ENCODE measurements around the gene HLTF.

The HLTF gene

DNA sequence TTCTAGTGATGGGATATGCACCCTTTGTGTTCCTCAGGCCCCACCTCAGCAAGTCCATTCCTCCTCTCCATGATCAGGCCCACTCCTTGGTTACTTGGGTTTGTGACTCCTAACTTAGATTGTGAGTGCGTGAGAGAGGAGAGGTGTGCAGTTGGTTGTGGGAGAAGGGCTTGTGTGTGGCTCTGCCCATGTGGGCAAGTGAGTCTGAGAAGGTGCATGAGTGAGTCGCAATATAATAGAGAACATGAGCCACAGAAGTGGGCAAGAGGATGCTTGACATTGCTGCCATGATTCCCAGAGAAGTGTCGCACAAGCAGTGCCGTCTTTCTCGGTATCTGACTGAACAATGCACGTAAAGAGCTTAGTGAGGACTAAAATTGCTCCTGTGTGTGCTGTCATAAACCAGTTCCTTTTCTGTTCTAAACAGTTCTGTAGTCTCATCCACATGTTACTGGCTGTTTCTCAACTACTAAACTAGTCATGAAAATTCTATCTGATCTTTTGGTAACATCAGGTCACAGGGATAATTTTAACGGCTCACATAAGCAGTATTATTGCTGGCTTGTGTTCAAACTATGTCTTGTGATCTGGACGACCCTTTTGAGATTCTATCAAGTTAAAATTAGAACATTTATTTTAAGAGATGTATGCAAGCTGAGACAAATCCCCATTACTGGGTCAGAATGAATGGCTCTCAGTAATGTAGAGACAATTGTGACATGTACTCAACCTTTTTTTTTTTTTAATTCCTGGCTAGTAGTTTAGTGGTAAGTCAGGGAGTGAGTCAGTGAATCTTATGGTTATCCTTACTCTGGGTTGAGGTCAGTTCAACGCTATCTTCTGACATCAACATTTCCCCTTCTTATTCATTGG, 69.4 kb downstream of the HLTF start:
- no peak for DNase-seq

- no peak for DNase-seq
Measured at GRCh38 chr3:149016242-149016641, 70.1 kb downstream of the HLTF start.

DNA sequence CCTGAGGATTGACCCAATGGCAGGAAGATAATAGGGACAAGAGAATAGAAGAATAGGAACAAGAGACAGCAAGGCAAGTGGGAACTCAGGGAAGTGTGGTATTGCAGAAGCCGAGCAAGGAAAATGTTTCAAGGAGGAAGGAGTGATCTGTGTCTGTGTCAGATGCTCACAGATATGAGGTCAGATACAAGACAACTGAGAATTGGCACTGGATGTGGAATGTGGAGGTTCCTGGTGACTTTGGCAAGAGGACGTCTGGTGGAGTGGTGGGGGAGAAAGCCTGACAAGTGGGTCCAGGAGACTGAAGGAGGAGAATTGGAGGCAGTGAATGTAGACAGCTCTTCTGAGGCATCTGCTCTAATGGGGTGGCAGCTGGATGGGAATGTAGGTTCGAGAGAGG, 70.9 kb downstream of the HLTF start:
- DNase-seq: no peak

GRCh38 chr3:149013726-149014125, 72.6 kb downstream of the HLTF start:
- no peak for DNase-seq

GRCh38 chr3:149011676-149012075, 74.7 kb downstream of the HLTF start:
- no peak for DNase-seq

DNA sequence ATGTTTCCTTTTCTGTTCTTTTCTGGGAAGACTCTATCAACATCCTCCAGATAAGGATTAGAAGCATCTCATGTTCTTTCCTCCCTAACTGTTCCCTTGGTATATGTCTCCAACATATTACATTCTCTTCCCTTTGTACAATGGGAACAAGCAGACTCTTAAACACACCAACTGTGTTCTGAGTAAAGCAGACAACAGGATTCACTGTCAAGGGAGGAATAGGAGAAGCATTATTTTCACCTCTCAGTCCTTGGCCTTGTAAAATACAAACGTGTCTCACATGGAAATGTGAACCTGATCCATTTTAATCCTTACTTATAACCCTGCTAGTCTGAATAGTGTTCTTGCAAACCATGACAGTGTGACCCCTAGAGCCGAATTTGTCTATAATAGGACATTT, 75.4 kb downstream of the HLTF start:
- no peak for DNase-seq

- no peak for DNase-seq
Measured at GRCh38 chr3:149010504-149010951, 75.8 kb downstream of the HLTF start.

DNA sequence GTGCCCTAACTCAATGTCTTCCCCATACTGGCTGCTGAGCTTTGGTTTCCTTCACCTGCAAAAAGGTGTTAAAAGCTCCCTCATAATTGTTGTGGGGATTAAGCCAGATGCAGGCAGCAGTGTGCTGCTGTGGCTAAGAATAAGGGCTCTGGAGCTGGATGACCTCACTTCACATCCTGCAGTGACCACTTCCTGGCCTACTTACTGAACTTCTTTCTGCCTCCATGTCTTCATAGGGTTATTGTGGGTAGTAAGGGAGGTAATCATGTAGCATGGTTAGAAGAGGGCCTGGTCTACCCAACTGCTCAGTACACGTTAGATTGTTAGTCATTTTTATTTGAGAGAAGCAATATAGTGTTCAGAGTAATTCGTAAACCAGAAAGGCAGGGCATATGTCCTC, 76.6 kb downstream of the HLTF start:
- DNase-seq: no peak

- no peak for DNase-seq
Measured at GRCh38 chr3:149007567-149008257, 78.6 kb downstream of the HLTF start.

- DNase-seq: no peak
Measured at GRCh38 chr3:149005416-149005815, 80.9 kb downstream of the HLTF start.

DNA sequence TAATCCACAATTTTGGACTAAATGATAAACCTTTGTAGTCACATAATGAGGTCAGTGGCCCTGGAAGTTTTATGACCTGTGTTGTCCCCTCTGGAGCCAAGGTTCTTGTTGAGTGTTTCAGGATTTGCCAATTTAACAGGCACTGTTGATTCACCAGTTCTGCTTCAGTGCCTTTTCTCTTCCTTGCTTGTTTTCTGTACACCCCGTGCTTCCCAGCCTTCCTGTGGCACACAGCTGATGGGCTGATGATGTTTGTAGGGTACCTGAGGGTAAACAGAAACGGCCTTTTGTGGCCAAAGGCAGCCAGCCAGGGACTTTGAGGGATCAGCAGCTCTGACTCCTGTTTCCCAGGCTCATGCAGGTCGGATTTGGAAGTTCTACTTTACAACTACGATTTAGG, 81.7 kb downstream of the HLTF start:
- DNase-seq: no peak

DNA sequence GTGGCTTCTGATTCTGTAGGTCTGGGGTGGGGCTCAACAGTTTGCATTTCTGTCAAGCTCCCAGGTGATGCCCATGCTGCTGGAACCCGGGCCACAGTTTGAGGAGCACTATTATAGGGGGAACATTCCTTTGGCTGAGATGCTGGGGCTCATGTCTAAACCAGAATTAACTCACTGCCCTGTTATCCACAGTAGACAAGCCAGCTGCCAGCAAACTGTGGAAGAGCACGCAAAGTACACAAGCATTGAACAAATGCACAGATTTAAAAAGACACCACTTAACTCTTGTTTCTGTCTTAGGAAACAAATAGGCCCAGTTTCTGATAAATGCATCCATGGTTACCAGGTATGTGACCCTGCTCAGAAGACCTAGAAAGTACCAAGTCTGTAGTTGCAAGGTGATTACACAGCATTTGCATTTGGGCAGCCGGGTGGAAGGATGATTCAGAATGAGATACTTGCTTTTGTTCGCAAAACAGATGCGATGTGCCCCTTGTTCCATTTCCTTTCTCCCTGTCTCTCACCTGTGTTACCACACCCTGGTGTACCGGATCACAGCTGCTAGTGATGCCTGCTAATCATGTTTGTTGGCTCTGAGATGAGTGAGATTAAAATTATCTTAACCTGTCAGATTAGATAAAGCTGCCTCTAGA, 82.6 kb downstream of the HLTF start:
- DNase-seq: no peak

GRCh38 chr3:149001727-149002126, 84.6 kb downstream of the HLTF start:
- no peak for DNase-seq

DNA sequence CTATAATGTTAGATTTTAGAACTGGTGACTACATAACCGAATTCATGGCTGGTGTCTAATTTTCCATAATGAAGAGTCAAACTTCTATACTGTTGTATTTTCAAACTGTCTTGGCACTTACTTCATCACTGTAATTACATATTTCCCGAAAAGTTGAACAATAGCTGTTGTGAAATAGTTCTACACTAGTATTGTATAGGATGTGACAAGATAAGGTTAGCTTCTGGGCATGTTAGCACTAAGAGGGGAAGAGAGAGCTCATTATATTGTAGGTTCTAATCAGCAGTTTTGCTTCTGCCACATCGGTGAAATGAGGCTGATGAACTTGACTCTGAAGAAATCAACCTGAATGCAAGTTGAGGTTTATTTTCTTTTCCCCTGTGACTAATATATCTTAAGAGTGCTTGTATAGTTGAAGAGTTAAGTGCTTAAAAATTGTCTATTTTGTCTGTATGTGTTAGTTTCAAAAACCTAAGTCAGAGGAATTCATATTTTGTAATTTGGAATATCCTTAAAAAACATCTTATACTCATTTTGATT, 86.1 kb downstream of the HLTF start:
- DNase-seq: no peak

GRCh38 chr3:148999806-149000205, 86.5 kb downstream of the HLTF start:
- DNase-seq: no peak

GRCh38 chr3:148998715-148999423, 87.5 kb downstream of the HLTF start:
- DNase-seq: no peak

- no peak for DNase-seq
Measured at GRCh38 chr3:148998297-148998696, 88.0 kb downstream of the HLTF start.

- no peak for DNase-seq
Measured at GRCh38 chr3:148997623-148998022, 88.7 kb downstream of the HLTF start.

GRCh38 chr3:148992635-148993255, 93.6 kb downstream of the HLTF start:
- no peak for DNase-seq

DNA sequence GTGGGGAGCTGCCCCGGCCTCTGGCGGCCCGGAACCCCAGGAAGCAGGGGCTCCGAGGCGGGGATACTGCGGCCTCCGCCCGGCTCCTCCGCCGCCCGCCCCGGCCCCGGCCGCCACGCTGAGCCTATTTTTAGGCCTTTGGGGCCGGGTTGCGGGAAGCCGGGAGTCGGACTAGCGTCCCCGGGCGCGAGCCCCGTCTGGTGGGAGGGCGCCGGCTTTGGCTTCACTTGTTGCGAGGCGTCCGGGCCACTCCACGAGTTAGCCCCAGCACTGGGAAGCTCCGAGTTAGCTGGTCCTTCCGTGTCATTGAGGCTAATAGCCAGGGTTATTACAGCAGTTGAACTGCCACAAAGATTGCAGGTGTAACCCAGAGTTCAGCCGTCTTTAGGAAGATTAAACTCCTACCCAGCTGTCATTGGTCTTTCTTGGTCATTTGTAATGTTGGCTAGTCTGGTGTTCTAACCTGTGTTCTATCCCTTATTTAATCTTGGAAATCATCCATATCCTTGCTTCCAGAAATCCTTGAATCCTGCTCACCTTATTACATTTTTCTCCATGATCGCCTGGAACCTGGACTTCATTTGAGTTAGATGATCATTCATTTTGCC, 94.2 kb downstream of the HLTF start:
- no peak for DNase-seq

DNA sequence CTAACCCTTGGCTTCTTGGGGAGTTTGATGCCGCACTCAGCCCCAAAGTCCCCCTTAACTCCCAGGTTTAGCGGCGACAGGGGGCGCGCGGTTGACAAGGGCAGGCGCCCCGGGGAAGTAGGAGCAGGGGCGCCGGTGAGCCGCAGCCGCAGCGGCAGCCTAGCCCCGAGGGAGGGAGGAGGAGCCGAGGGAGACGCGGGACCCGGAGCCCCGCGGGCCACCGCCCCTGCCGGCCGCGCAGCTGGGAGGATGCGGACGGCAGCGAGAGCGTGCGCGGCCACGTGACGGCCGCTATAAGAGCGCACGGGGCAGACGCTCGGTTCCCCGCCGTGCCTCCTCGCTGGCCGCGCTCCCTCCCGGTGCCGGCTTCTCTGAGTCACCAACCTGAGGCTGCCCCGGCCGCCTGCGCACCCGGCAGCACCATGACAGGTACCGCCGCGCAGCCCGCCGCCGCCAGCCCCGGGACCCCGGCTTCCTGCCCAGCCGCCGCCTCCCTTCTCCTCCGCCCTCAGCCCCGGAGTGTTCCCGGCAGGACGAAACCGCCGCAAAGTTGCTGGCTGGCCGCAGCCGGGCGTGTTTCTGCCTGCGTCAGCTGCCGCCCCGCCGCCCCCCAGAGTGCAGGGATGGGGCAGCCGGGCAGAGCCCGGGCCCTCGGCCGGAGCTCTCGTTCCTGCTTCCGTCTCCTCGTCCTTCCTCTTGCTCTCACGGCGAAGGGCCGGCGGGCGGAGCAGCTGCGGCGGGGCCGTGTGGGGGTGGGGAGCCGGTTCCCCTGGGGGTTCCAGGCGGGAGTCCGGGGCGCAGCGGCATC, 94.9 kb downstream of the HLTF start, which contains the start of gene GYG1:
Gene GYG1, plus strand, starts transcription at position 322 of the 808 bp plus-strand sequence. Its CDS starts 101 bp downstream, at position 423.
- DNase-seq: peak; percentile 79

Measured in stimulated activated CD4-positive, alpha-beta T cell treated with anti-CD3 and anti-CD28 coated beads, Interleukin-4, amount 100 ng/mL, for 1 hour (primary cell).